Activated T-cell treated with anti-CD3 and anti-CD28 coated beads, Interleukin-2, amount 50 U/mL, for 1 hour (primary cell): ENCODE data around the gene SMYD3.

Source experiments
- DNase-seq: peaks from one replicate; pipeline ENCODE4 v3.0.0-alpha.2; 2020

Gene SMYD3

DNA sequence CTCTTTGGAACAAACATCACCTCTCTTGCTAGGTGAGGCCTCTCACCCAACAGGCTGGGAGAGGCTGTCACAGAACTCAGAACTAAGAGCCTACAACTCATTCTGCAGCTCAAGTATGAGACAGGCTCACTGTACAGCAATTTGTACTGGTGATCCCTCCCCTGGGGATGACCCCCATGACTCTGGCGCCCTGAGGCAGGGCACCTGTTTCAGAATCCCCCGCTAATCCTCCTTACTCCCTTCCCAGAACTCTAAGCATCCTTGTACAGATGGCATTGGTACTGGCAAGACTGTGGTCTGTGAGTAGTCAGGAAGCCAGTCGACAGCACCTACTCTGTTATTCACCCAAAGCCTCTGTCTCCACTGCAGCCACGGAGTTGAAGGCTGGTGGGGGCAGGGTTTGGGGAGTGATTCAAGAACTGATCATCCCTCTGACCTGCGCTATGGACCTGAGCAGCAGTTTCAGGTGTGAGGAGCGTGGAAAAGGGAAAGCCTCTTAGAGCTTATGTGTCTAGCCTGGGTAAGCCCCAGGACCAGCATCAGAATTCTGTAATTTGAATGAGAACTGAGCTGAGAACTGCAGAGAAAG lies 696.8 kb downstream of the SMYD3 start:
- DNase-seq, result no peak

- no peak for DNase-seq
These were observed 697.7 kb downstream of the SMYD3 start for GRCh38 chr1:245809361-245809760.

DNA sequence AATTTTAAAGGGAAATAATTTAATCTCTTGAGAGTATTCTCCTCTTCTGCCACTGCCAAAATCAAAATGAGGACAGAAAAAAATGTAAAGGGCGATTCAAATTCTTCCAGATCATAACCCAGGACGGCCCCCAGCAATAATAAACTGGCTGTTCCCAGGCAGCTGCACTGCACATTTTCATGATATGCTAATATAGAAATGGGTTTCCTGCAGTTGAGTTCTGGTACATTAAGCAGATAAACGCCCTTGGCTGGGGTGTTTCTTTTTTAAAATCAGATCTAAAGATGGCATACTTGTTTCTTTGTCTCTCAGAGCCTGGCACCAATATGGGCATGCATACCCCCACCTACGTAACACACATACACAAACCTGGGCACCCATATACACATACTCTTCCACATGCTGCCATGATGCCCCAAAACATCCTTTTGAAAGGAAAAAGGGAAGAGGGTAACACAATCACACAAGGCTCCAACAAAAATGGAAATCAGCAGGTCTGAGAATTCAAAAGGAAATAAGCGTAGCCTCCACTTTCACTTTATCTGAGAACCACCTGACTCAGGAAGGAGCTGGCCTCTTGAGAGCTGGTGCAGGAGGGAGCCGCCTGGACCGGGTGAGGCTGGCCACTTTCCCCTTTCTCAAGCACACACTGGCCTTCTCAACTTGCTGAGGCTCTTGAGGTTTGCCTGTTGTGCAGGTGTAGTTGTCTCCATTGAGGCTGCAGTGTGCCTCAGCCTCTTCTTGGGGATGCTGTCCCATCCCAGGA lies 698.9 kb downstream of the SMYD3 start:
- DNase-seq, result no peak

DNA sequence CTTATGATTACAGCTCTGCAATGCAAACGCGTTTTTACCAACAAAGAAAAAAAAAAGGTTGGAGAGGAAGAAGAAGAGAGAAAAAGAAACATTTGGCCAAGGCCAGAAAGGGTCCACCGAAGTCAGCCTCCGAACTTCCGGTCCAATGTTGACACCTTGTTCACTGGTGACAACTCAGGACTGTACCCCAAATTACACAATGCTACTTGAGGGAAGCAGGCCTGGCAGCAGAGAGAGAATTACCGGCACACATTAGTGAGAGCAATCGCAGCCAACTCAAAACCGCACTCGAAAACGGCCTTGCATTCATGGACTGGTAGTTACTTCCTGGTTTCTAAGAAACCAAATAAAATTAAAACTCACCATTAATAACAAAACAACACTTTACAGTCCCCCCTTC lies 699.8 kb downstream of the SMYD3 start:
- no peak for DNase-seq

GRCh38 chr1:245805532-245805931 lies 701.5 kb downstream of the SMYD3 start:
- no peak for DNase-seq

DNA sequence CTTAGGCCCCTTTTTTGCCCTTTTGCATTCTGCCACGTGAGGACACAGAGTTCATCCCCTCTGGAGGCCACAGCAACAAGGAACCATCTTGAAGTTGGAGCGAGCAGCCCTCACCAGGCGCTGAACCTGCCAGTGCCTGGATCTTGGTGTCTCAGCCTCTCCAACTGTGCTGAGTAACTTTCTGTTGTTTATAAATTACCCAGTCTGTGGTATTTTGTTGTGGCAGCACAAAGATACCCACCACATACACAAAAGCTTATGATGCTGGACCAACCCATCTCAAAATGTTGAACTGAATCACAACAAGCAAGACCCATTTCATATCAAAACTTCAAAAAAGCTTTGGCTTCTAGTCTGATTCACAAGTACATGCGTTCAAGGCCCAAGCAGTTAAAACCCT lies 702.4 kb downstream of the SMYD3 start:
- DNase-seq, result no peak

GRCh38 chr1:245803666-245804037 lies 703.4 kb downstream of the SMYD3 start:
- DNase-seq, result no peak

GRCh38 chr1:245802941-245803665 lies 704.0 kb downstream of the SMYD3 start:
- DNase-seq, result no peak

- no peak for DNase-seq
These were observed 706.0 kb downstream of the SMYD3 start for GRCh38 chr1:245800901-245801605.

DNA sequence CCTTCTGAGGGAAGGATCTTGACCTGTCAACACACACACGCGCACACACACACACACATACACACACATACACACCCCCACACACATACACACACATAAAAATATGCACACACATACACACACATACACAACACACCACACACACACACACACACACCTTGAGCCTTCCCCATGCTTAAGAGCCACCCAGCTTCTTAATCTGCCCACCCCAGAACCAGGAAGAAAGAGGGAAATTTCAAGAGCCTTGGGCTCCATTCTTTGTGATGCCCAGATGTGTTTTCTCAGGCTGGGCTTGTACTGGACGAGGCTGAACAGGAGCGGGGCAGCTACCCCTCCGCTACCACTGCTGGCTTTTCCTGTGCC lies 708.7 kb downstream of the SMYD3 start:
- no peak for DNase-seq

- DNase-seq, result no peak
These were observed 709.3 kb downstream of the SMYD3 start for GRCh38 chr1:245797592-245798348.

DNA sequence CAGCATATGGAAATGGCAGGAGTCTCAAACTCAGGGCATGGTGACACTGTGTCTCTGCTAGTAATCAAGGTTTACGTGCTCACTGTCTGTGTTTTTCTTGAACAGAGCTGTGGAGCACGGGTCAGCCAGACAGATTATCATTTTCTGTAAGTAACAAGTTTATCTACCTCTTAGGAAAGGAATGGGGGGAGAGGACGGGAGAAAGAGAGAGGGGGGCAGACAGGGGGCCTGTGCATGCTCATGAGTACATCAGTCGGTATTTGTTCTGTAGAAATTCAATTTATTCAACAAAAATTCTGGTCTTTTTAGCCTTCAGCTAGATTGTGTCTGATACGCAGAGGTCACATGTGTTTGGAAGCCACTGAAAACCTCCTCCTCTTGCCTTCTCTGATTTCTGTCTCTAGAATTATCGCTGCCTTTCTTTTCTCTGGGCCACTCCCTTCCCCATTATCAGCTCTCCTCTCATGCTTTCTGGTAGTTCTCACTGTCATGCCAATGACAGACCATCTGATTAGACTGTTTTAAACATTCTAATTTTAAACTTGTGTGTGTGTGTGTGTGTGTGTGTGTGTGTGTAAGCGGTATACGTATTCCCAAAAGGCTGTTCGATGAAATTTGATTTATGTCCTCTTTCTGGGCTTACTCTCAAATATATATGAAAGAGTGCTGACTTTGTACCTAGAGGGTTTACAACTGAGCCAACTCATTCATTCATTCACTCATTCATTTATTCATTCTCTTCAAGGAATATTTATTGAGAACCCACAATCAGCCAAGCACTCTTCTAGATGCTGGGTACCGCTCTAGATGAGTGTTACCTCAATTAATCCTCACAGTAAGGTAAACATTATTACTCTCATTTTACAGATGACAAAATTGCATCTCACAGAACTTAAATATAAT lies 715.4 kb downstream of the SMYD3 start:
- DNase-seq, result no peak

- DNase-seq, result no peak
These were observed 716.6 kb downstream of the SMYD3 start for GRCh38 chr1:245790441-245790840.

- DNase-seq, result no peak
These were observed 718.2 kb downstream of the SMYD3 start for GRCh38 chr1:245788886-245789285.

DNA sequence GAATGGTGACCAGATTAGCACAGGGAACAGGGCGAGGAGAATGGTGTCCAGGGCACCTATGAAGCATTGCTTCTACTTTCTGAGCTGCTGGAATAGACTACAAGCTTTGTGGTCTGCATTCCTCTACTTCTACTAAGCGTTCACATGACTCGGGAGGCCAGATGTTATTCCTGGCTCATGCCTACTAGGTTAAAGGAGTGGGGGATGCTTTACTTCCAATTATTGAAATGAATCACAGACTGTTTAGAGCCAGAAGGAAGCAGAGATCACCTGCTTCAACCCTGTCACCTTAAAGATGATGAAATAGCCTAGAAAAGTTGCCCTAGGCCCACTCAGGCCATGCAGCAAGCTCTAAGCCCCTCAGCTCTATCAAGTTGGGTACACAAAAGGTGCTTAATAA lies 718.8 kb downstream of the SMYD3 start:
- DNase-seq, result no peak

- DNase-seq, result no peak
These were observed 720.1 kb downstream of the SMYD3 start for GRCh38 chr1:245786948-245787347.

DNA sequence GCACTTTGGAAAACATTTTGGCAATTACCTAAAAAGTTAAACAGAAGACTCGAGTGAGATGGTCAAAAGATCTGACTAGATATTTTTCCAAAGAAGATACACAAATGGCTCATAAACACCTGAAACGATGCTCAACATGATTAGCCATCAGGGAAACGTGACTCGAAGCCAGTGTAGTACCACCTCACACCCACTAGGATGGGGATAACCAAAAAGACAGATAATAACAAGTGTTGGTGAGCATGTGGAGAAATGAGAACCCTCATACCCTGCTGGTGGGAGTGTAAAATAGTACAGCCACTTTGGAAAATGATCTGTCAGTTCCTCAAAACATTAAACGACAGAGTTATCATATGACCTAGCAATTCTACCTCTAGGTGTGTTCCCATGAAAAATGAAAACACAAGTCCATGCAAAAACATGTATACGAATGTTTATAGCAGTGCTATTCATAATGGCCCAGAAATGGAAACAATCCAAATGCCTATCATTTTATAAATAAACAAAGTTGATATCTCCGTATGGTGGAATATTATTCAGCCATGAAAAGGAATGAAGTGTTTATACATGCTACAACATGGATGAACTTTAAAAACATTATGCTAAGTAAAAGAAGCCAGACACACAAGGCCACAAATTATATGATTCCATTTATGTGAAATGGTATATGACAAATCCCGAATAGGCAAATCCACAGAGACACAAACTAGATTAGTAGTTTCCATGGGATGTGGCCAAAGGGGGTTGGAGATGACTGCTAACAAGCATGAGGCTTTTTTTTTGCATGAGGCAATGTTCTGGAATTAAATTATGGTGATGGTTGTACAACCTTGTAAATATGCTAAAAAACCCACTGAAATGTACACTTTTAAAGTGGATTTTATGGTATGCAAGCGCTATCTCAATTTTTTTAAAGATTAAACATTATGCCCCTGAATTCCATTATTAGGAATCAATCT lies 727.0 kb downstream of the SMYD3 start:
- DNase-seq, result no peak

DNA sequence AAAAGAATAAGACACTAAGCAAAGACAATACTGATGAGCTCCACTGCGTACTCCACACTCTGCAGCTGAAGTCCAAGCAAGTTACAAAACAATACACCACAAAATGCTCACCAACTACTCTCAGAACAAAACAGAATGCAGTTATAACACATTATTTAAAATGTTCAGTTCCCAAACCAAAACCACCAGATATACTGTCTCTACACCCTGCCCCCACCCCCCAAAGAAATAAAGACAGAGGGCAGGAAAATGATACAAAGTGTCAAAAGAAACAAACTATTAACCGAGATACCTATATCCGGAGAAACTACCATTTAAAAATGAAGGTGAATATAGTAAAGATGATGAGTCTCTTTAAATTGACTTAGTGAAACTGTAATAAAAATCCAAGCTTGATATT lies 729.3 kb downstream of the SMYD3 start:
- DNase-seq, result no peak

GRCh38 chr1:245776694-245777332 lies 730.3 kb downstream of the SMYD3 start:
- no peak for DNase-seq

DNA sequence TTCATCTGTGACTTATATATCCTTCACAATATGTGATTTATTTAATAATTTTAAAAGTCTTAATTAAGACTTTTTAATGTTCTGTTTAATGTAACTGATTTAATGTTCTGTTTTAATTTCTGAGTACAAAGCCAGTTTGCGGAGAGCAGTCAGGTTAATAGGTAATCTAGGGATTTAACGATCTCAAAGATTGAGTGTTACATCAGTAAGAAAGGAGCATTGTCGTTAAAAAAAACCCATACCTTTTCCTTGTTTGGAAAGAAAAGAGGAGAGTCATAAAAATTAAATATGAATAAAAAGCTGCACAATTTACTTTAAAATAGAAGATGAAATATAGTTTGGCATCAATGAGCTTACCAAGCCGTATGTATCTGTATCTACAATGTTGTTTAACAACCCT lies 730.9 kb downstream of the SMYD3 start:
- no peak for DNase-seq
